Measurements from ENCODE around the gene UNC5C. TPM values are rescaled to one million over a fixed set of nuclear protein-coding genes. Genes with fewer than 3 reads are reported as not detected.

The UNC5C gene
- total RNA-seq, 4 donors from 2014 or later = 0.44 to 0.68 (median 0.61) TPM

- no peak for TF ChIP-seq CTCF (IDR thresholded peaks at IDR 0.05; ENCODE audit: low read depth)
These were observed 230.3 kb downstream of the UNC5C start for GRCh38 chr4:95318483-95318882.

- TF ChIP-seq CTCF (IDR thresholded peaks at IDR 0.05; ENCODE audit: low read depth) = no peak
These were observed 230.7 kb downstream of the UNC5C start for GRCh38 chr4:95318044-95318443.

- TF ChIP-seq CTCF (IDR thresholded peaks at IDR 0.05; ENCODE audit: low read depth) = no peak
These were observed 231.5 kb downstream of the UNC5C start for GRCh38 chr4:95317085-95317793.

GRCh38 chr4:95314573-95314972, 234.2 kb downstream of the UNC5C start:
- no peak for TF ChIP-seq CTCF (IDR thresholded peaks at IDR 0.05; ENCODE audit: low read depth)

GRCh38 chr4:95304898-95305297, 243.9 kb downstream of the UNC5C start:
- no peak for TF ChIP-seq CTCF (IDR thresholded peaks at IDR 0.05; ENCODE audit: low read depth)

GRCh38 chr4:95300304-95300703, 248.5 kb downstream of the UNC5C start:
- no peak for TF ChIP-seq CTCF (IDR thresholded peaks at IDR 0.05; ENCODE audit: low read depth)

GRCh38 chr4:95296052-95296451, 252.7 kb downstream of the UNC5C start:
- no peak for TF ChIP-seq CTCF (IDR thresholded peaks at IDR 0.05; ENCODE audit: low read depth)
